K562 (cell line): ENCODE results near the gene TBC1D10A. TPM values are rescaled to one million over a fixed set of nuclear protein-coding genes. Genes with fewer than 3 reads are reported as not detected.
A peak's percentile ranks its signal among the peaks of the same experiment; 100 is the strongest.

Source experiments
- ATAC-seq: fragments of 200-7000 bp; cut with Tn5 transposase; 3 replicates; pipeline ENCODE4 v1.9.1; 2020; ENCODE audit warnings: moderate library complexity
- BruUV-seq: library from RNA; stranded (reverse); fragments of 400-500 nt; replicated peaks from 2 replicates; lab custom pipeline; 2021; lab: Mats Ljungman, UMichigan
- CTCF ChIA-PET: fragments of 300-600 bp; formaldehyde crosslinking; extraction: SDS; loops from one replicate; lab custom pipeline; 2021; ENCODE audit warnings: low intra/inter-chr PET ratio; lab: Yijun Ruan, JAX
- POLR2A ChIA-PET: fragments of 300-600, 350-650 bp; sonication (Branson Sonifier 250); formaldehyde crosslinking; extraction: SDS; loops from one replicate; lab custom pipeline; 2021; ENCODE audit warnings: antibody characterized with exemption, inconsistent platforms; lab: Yijun Ruan, JAX
- DNase-seq, 4 experiments: peaks; one replicate each; pipeline versions ENCODE4 v3.0.0 to v3.0.0-alpha.2; 2011 to 2018; ENCODE audit warnings: low spot score in 3 of 4, mixed read lengths in 3 of 4; ENCODE audit errors: extremely low read depth in 1 of 4
- FAIRE-seq: peaks from 2 replicates; lab custom pipeline; 2011; peaks lifted over from hg19 to GRCh38; lab: Jason Lieb, UNC
- H2AFZ ChIP-seq: 2 replicates; pipeline ENCODE4 v1.6.0; 2011; ENCODE audit warnings: low read depth, low read length, control low read depth, inconsistent platforms
- H3K27ac ChIP-seq: fragments of 200-600 bp; 3 replicates; pipeline ENCODE4 v1.8.0; 2011; ENCODE audit warnings: low read depth, mild to moderate bottlenecking, control low read depth, inconsistent platforms, low read length, moderate library complexity, mixed read lengths; ENCODE audit errors: extremely low read depth
- H3K27me3 ChIP-seq, 2 experiments: fragments of 300-600 bp in 1 of 2; 2 replicates in 1 of 2; 3 replicates in 1 of 2; pipeline versions ENCODE4 v1.6.0 to v1.8.0; 2011; ENCODE audit warnings: inconsistent platforms in 2 of 2, low read length in 2 of 2, mild to moderate bottlenecking in 1 of 2, mixed read lengths in 1 of 2, moderate library complexity in 1 of 2; ENCODE audit not compliant: control insufficient read depth in 2 of 2, insufficient read depth in 2 of 2
- H3K36me3 ChIP-seq: fragments of 300-600 bp; 3 replicates; pipeline ENCODE4 v1.8.0; 2011; ENCODE audit warnings: mild to moderate bottlenecking, low read length, inconsistent platforms; ENCODE audit not compliant: control insufficient read depth, insufficient read depth
- H3K4me1 ChIP-seq, 2 experiments: fragments of 200-600 bp in 1 of 2; replicated peaks in 1 of 2; 2 replicates in 1 of 2; 3 replicates in 1 of 2; pipeline versions ENCODE4 v1.5.1 to v1.8.0; 2011; ENCODE audit warnings: inconsistent platforms in 2 of 2, low read length in 2 of 2, mild to moderate bottlenecking in 1 of 2, mixed read lengths in 1 of 2, moderate library complexity in 1 of 2; ENCODE audit not compliant: control insufficient read depth in 2 of 2, insufficient read depth in 2 of 2
- H3K4me2 ChIP-seq: 2 replicates; pipeline ENCODE4 v1.6.1; 2011; ENCODE audit warnings: low read length, control low read depth, inconsistent platforms, mixed read lengths; ENCODE audit not compliant: insufficient read depth
- H3K4me3 ChIP-seq: fragments of 200-600 bp; sonication (generic), shearing (Covaris generic); 2 replicates; pipeline ENCODE4 v1.5.1; 2016; ENCODE audit warnings: control low read depth, inconsistent platforms
- H3K79me2 ChIP-seq: fragments of 200-600 bp; 3 replicates; pipeline ENCODE4 v1.8.0; 2011; ENCODE audit warnings: low read length, inconsistent platforms; ENCODE audit not compliant: control insufficient read depth, insufficient read depth
- H3K9ac ChIP-seq, 2 experiments: 2 replicates each; pipeline versions ENCODE4 v1.6.0 to v1.6.1; 2011; ENCODE audit warnings: low read depth in 2 of 2, low read length in 2 of 2, control low read depth in 1 of 2, inconsistent platforms in 1 of 2, mild to moderate bottlenecking in 1 of 2, mixed read lengths in 1 of 2; ENCODE audit not compliant: insufficient read depth in 1 of 2
- H3K9me1 ChIP-seq: one replicate; pipeline ENCODE4 v1.6.0; 2011; ENCODE audit warnings: inconsistent platforms, mild to moderate bottlenecking, low read length, moderate library complexity; ENCODE audit not compliant: control insufficient read depth, insufficient read depth
- H3K9me3 ChIP-seq: replicated peaks from 2 replicates; pipeline ENCODE4 v1.5.1; 2011; ENCODE audit warnings: low read depth, low read length, inconsistent platforms; ENCODE audit not compliant: control insufficient read depth, insufficient read depth
- H4K20me1 ChIP-seq: replicated peaks from 2 replicates; pipeline ENCODE4 v1.6.1; 2011; ENCODE audit warnings: low read length, inconsistent platforms, mixed read lengths; ENCODE audit not compliant: control insufficient read depth, insufficient read depth
- MYC ChIP-seq, 2 experiments: fragments of 250-450 bp in 1 of 2; sonication (Bioruptor Pico) in 1 of 2; IDR thresholded peaks; 2 replicates each; pipeline versions ENCODE4 v1.5.1 to v1.6.1; 2012 to 2021; ENCODE audit warnings: low read depth in 2 of 2, borderline replicate concordance in 1 of 2, improper control_type of control experiment in 1 of 2, low read length in 1 of 2, mild to moderate bottlenecking in 1 of 2, moderate library complexity in 1 of 2
- NEUROD1 ChIP-seq: fragments of 150-350 bp; IDR thresholded peaks from 2 replicates; pipeline ENCODE4 v1.6.1; 2014; ENCODE audit warnings: borderline replicate concordance, low read length, low read depth; ENCODE audit not compliant: partially characterized antibody
- RCOR1 ChIP-seq, 2 experiments: IDR thresholded peaks; 2 replicates each; pipeline ENCODE4 v1.6.1; 2012; ENCODE audit warnings: low read depth in 2 of 2, low read length in 2 of 2, borderline replicate concordance in 1 of 2, improper control_type of control experiment in 1 of 2
- SRSF7 ChIP-seq: fragments of 200-400 bp; formaldehyde crosslinking; optimal IDR thresholded peaks from 2 replicates; pipeline ENCODE3; 2017; ENCODE audit warnings: mild to moderate bottlenecking, low read depth, low read length
- TBP ChIP-seq: optimal IDR thresholded peaks from 2 replicates; pipeline ENCODE3; 2011; ENCODE audit warnings: low read depth, low read length, improper control_type of control experiment
- TEAD2 ChIP-seq: fragments of 450-650 bp; IDR thresholded peaks from 2 replicates; pipeline ENCODE4 v1.6.1; 2016; ENCODE audit warnings: missing genetic modification characterization, control low read depth, missing compliant biosample characterization
- ZBTB7A ChIP-seq: IDR thresholded peaks from 2 replicates; pipeline ENCODE4 v1.6.1; 2011; ENCODE audit warnings: low read depth, mild to moderate bottlenecking, low read length, moderate library complexity, borderline replicate concordance; ENCODE audit not compliant: control insufficient read depth
- WGBS: fragments of 100-300 bp; shearing (Covaris generic); methylation state at CpG from one replicate; pipeline ENCODE4 v1.1.6; 2016; ENCODE audit warnings: low coverage, mixed read lengths; ENCODE audit not compliant: insufficient coverage; ENCODE audit errors: missing lambda C conversion rate; 5-methylcytosine and 5-hydroxymethylcytosine counted together
- in situ Hi-C: fragments of 300-500 bp; cut with MboI; formaldehyde crosslinking; loops from 4 replicates; pipeline ENCODE4 v1.15.0; 2018; ENCODE audit warnings: inconsistent platforms, mixed read lengths
- intact Hi-C: fragments of 100-400 bp; cut with micrococcal nuclease; formaldehyde crosslinking; loops from 2 replicates; pipeline ENCODE4 v1.14.2; 2022
- polyA plus RNA-seq, 8 experiments: library from polyadenylated mRNA; depleted of rRNA in 4 of 8; stranded (reverse) in 5 of 8; unstranded in 3 of 8; fragments of >200 nt; fragmentation: Nextera tagmentation in 2 of 8; fragmentation: Illumina TruSeq in 1 of 8; extraction: Ambion mirVana in 2 of 8; extraction: Trizol in 1 of 8; gene quantifications; 2 replicates each; pipeline versions ENCODE4 v1.2.1 to v1.2.3, GENCODE V29; 2011 to 2014; ENCODE audit warnings: inconsistent platforms in 1 of 8, missing spikeins in 1 of 8
- total RNA-seq, 7 experiments: library from RNA; depleted of rRNA in 6 of 7; stranded (reverse); fragments of >200 nt in 6 of 7; fragmentation: Illumina TruSeq in 2 of 7; extraction: Trizol in 2 of 7; gene quantifications; 2 replicates each; pipeline versions ENCODE4 v1.2.1 to v1.2.3, GENCODE V29; 2011 to 2021; ENCODE audit warnings: low replicate concordance in 1 of 7
- TF ChIP-seq, protein P1 (sequence below): fragments of 200-800 bp; sonication (Bioruptor generic); IDR thresholded peaks from 2 replicates; pipeline ENCODE4 v1.6.1; 2017; ENCODE audit warnings: missing genetic modification characterization, missing compliant biosample characterization
- TF ChIP-seq, protein P2 (sequence below), 3 experiments: IDR thresholded peaks in 2 of 3; conservative IDR thresholded peaks in 1 of 3; 2 replicates each; pipeline ENCODE4 v1.5.1; 2011 to 2012; ENCODE audit warnings: low read length in 3 of 3, mild to moderate bottlenecking in 3 of 3, control low read depth in 2 of 3, improper control_type of control experiment in 1 of 3, inconsistent platforms in 1 of 3, low read depth in 1 of 3, mixed read lengths in 1 of 3, moderate library complexity in 1 of 3; ENCODE audit not compliant: insufficient read depth in 2 of 3
- TF ChIP-seq, protein P3 (sequence below), 2 experiments: IDR thresholded peaks; 2 replicates each; pipeline ENCODE4 v1.6.1; 2011; ENCODE audit warnings: borderline replicate concordance in 1 of 2, control low read depth in 1 of 2, low read depth in 1 of 2, low read length in 1 of 2, mild to moderate bottlenecking in 1 of 2, mixed read lengths in 1 of 2, moderate library complexity in 1 of 2; ENCODE audit not compliant: insufficient read depth in 1 of 2, insufficient read length in 1 of 2, poor library complexity in 1 of 2, severe bottlenecking in 1 of 2; ENCODE audit errors: extremely low read depth in 1 of 2

Gene TBC1D10A
- total and polyA plus RNA-seq, 9 of the 15 experiments (the other 6 are each of a cell fraction or from before 2014, with no cell fraction given): 0.13 to 10.4 (median 4.6) TPM

DNA sequence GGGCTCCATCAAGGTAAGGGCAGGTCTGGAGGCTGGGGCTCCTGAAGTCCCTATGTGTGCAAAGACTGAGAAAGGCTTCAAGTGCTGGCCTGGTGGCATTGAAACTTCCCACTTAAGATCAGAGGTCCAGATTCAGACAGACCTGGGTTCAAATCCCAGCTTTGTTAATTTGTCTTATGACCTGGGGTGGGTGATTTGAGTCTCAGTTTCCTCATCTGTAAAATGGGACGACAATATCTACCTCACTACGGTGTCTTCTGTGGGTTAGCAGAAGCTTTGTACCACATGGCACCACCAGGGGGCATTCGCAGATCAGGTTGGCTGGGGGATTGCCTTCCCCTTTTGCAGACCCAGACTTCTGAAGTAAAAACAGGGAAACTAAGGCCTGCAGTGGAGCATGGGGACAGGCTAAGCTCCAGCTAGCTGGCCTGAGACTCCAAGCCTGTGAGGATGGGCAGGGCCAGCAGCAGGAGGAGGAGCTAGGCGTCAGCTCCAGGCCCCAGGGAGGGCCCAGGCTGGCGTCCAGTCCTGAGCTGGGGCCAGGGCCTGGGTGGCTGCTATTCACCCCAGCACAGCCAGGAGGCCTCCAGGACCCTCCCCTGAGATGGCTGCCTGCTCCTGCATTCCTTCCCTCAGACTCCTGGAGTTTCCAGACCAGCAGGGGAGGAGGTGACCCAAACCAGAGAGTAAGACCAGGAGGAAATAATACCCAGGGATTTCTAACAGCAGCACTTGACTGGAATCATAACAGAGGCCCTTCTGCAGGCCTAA is 38.9 kb downstream of the TBC1D10A start (continued):
- TF ChIP-seq, protein P1, sequence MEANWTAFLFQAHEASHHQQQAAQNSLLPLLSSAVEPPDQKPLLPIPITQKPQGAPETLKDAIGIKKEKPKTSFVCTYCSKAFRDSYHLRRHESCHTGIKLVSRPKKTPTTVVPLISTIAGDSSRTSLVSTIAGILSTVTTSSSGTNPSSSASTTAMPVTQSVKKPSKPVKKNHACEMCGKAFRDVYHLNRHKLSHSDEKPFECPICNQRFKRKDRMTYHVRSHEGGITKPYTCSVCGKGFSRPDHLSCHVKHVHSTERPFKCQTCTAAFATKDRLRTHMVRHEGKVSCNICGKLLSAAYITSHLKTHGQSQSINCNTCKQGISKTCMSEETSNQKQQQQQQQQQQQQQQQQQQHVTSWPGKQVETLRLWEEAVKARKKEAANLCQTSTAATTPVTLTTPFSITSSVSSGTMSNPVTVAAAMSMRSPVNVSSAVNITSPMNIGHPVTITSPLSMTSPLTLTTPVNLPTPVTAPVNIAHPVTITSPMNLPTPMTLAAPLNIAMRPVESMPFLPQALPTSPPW: no peak
- TF ChIP-seq RCOR1 (IDR thresholded peaks at IDR 0.05; ENCODE audit: borderline replicate concordance in 1 of 2, low read depth in 2 of 2, low read length in 2 of 2) (peak; percentile 68 to 92; a peak in 3 of 4 replicates), NEUROD1 (no peak), TEAD2 (tag) (no peak)

DNA sequence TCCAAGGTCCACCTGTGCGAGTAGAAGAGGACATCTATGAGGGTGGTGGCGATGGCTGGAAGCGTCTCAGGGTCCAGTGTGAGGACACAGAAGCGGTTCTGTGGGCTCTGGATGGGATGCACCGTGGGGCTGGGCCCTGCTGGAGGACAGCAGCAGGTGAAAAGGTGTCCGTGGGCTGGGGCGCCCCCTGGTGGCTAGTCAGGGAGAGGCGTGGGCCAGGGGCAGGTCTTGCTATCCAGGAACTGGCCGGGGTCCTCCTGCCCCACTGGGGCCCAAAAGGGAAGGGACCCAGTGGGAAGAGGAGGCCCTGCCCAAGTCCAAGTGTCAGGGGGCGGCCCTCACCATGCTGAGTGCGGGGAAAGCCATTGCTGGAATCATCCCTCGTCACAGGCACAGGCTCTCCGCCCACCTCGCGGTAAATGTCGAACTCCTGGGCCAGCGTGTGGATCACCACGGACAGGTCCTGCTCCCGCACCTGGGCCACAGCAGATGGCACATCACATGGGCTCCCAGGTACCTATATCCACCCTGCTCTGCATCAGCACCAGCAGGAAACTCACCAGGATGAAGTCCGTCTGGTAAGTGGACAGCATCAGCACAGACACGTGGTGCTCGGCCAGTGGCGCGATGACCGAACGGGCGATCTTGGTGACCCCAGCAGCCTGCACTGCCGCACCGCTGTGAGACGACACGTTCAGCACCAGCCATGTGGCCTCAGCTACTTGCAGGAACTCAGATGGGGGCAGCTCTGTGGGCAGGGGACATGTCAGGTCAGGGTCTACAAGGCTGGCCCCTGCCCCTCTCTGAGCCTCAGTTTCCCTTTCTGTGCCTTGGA is 39.7 kb downstream of the TBC1D10A start:
- no TSS peak for BruUV-seq
- Histone ChIP-seq H3K4me1 (peaks cover 21 to 75% of the 10 kb centered on the region in 2 experiments; a peak in 4 of 5 replicates), H3K27me3 (no peaks in the 10 kb centered on the region), H3K4me3 (no peak overlapping the region), H2AFZ (peak overlapping the region; percentile 88), H3K4me2 (peak overlapping the region; percentile 52), H4K20me1 (peaks cover 6% of the 10 kb centered on the region; the same call in 1 of the 2 replicates), H3K9me3 (no peaks in the 10 kb centered on the region), H3K9me1 (no peaks in the 10 kb centered on the region), H3K79me2 (no peaks in the 10 kb centered on the region), H3K9ac (peak overlapping the region; percentile 41 to 78; a peak in 3 of 4 replicates), H3K36me3 (no peaks in the 10 kb centered on the region), H3K27ac (no peak overlapping the region)
- ChIA-PET POLR2A (interaction anchor here (0.9 kb wide), 1 partner anchor 27 kb away, joined by 6 read pairs; no protein-coding TSS in a partner anchor), CTCF (interaction anchor here (0.7 to 2.9 kb wide), 8 partner anchors 24 to 199 kb away, joined by 3 to 31 read pairs (median 4); partner anchors contain the start of gene RNF215)
- 10% methylated on average over 24 of the region's 31 CpGs for WGBS
- DNase-seq (peak; percentile 68 to 78 (median 74)), ATAC-seq (peak; percentile 63), FAIRE-seq (no peak)
- intact Hi-C loops (loop anchor here (1.0 kb wide), 3 partner anchors 24 to 100 kb away; partner anchors contain the start of gene RNF215), in situ Hi-C loops (loop anchor here (10.0 kb wide), 1 partner anchor 318 kb away; the partner anchor contains the start of gene TCN2)
- peak; percentile 66; the same call in 1 of the 2 replicates for TF ChIP-seq ZBTB7A
- peak; percentile 5 for TF ChIP-seq TBP
- TF ChIP-seq, protein P2, sequence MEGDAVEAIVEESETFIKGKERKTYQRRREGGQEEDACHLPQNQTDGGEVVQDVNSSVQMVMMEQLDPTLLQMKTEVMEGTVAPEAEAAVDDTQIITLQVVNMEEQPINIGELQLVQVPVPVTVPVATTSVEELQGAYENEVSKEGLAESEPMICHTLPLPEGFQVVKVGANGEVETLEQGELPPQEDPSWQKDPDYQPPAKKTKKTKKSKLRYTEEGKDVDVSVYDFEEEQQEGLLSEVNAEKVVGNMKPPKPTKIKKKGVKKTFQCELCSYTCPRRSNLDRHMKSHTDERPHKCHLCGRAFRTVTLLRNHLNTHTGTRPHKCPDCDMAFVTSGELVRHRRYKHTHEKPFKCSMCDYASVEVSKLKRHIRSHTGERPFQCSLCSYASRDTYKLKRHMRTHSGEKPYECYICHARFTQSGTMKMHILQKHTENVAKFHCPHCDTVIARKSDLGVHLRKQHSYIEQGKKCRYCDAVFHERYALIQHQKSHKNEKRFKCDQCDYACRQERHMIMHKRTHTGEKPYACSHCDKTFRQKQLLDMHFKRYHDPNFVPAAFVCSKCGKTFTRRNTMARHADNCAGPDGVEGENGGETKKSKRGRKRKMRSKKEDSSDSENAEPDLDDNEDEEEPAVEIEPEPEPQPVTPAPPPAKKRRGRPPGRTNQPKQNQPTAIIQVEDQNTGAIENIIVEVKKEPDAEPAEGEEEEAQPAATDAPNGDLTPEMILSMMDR (IDR thresholded peaks at IDR 0.05 in 2 of 3, conservative IDR thresholded peaks at IDR 0.05 in 1 of 3; ENCODE audit: insufficient read depth in 2 of 3, low read depth in 1 of 3, low read length in 3 of 3): peak; percentile 83 to 92 (median 88)
- TF ChIP-seq, protein P3, sequence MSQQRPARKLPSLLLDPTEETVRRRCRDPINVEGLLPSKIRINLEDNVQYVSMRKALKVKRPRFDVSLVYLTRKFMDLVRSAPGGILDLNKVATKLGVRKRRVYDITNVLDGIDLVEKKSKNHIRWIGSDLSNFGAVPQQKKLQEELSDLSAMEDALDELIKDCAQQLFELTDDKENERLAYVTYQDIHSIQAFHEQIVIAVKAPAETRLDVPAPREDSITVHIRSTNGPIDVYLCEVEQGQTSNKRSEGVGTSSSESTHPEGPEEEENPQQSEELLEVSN (IDR thresholded peaks at IDR 0.05; ENCODE audit: borderline replicate concordance in 1 of 2, extremely low read depth in 1 of 2, insufficient read depth in 1 of 2, insufficient read length in 1 of 2, low read depth in 1 of 2, low read length in 1 of 2, poor library complexity in 1 of 2, severe bottlenecking in 1 of 2): peak; percentile 57 to 73
- TF ChIP-seq SRSF7: no peak
- peak; percentile 13; the same call in 1 of the 2 replicates for TF ChIP-seq MYC (IDR thresholded peaks at IDR 0.05; ENCODE audit: low read depth, low read length)
- TF ChIP-seq MYC (CRISPR knock-in tag; IDR thresholded peaks at IDR 0.05; ENCODE audit: borderline replicate concordance, low read depth): no peak
